ENCODE data around the gene PLK3.

The PLK3 gene

DNA sequence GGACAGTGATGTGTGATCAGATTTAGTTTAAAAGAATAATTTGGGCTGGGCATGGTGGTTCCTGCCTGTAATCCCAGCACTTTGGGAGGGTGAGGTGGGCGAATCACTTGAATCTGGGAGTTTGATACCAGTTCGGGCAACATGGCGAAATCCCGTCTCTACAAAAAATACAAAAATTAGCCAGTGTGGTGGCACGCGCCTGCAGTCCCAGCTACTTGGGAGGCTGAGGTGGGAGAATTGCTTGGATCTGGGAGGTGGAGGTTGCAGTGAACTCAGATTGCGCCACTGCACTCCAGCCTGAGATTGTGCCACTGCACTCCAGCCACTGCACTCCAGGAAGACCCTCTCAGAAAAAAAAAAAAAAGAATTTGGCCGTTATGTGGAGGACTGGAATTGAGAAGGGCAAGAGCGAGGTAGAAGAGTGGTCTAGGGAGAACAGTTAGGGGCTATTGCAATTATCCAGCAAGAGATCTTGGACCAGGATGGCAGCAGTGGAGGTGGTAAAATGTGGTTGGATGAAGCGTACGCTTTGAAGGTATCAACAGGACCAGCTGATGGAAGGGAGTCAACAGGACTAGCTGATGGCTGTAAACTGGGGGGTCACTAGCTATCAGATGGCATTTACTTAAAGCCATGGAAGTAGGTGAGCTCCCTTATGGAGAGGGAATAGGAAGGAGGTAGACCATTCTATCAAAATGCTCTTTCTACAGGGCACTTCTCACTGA lies 17.8 kb downstream of the PLK3 start:
- no peaks in the 10 kb centered on the region for H3K9me3 ChIP-seq (ENCODE audit: low read length)
- no peaks in the 10 kb centered on the region for H3F3A ChIP-seq (ENCODE audit: insufficient read depth, low read length)
- no peak overlapping the region for H3K4me2 ChIP-seq (ENCODE audit: low read length)
- H2AFZ ChIP-seq (ENCODE audit: low read length): no peak overlapping the region
- no peak overlapping the region for H3K27ac ChIP-seq (ENCODE audit: low read depth, low read length, poor library complexity, severe bottlenecking)
- H3K4me1 ChIP-seq (ENCODE audit: insufficient read depth, low read length, severe bottlenecking): peaks cover 34% of the 10 kb centered on the region
- no peak for TF ChIP-seq EZH2 (IDR thresholded peaks at IDR 0.05; ENCODE audit: borderline replicate concordance, low read length)
- TF ChIP-seq, protein P1, sequence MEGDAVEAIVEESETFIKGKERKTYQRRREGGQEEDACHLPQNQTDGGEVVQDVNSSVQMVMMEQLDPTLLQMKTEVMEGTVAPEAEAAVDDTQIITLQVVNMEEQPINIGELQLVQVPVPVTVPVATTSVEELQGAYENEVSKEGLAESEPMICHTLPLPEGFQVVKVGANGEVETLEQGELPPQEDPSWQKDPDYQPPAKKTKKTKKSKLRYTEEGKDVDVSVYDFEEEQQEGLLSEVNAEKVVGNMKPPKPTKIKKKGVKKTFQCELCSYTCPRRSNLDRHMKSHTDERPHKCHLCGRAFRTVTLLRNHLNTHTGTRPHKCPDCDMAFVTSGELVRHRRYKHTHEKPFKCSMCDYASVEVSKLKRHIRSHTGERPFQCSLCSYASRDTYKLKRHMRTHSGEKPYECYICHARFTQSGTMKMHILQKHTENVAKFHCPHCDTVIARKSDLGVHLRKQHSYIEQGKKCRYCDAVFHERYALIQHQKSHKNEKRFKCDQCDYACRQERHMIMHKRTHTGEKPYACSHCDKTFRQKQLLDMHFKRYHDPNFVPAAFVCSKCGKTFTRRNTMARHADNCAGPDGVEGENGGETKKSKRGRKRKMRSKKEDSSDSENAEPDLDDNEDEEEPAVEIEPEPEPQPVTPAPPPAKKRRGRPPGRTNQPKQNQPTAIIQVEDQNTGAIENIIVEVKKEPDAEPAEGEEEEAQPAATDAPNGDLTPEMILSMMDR (IDR thresholded peaks at IDR 0.05; ENCODE audit: low read length): no peak
- H3K9ac ChIP-seq (ENCODE audit: low read length): no peak overlapping the region
- no peaks in the 10 kb centered on the region for H3K36me3 ChIP-seq (ENCODE audit: insufficient read depth, low read length)
- no peaks in the 10 kb centered on the region for H3K9me2 ChIP-seq (ENCODE audit: low read depth, low read length)
- no peaks in the 10 kb centered on the region for H3K79me2 ChIP-seq (ENCODE audit: insufficient read depth, low read length)
- H3K4me3 ChIP-seq (ENCODE audit: low read depth, low read length, poor library complexity, severe bottlenecking): no peak overlapping the region
- no peaks in the 10 kb centered on the region for H4K20me1 ChIP-seq (ENCODE audit: insufficient read depth, low read length)
- no peaks in the 10 kb centered on the region for H3K27me3 ChIP-seq (ENCODE audit: insufficient read depth, low read length)

GRCh38 chr1:44819196-44819607 lies 19.0 kb downstream of the PLK3 start:
- Histone ChIP-seq H3K36me3 (ENCODE audit: insufficient read depth, low read length) (no peaks in the 10 kb centered on the region), H3K9ac (ENCODE audit: low read length) (peak overlapping the region; percentile 66), H3K4me1 (ENCODE audit: insufficient read depth, low read length, severe bottlenecking) (peaks cover 25% of the 10 kb centered on the region), H3K9me2 (ENCODE audit: low read depth, low read length) (no peaks in the 10 kb centered on the region), H4K20me1 (ENCODE audit: insufficient read depth, low read length) (no peaks in the 10 kb centered on the region), H3K4me3 (ENCODE audit: low read depth, low read length, poor library complexity, severe bottlenecking) (peak overlapping the region; percentile 60), H3K79me2 (ENCODE audit: insufficient read depth, low read length) (no peaks in the 10 kb centered on the region), H2AFZ (ENCODE audit: low read length) (no peak overlapping the region), H3K4me2 (ENCODE audit: low read length) (peak overlapping the region; percentile 88), H3F3A (ENCODE audit: insufficient read depth, low read length) (no peaks in the 10 kb centered on the region), H3K9me3 (ENCODE audit: low read length) (no peaks in the 10 kb centered on the region), H3K27me3 (ENCODE audit: insufficient read depth, low read length) (no peaks in the 10 kb centered on the region), H3K27ac (ENCODE audit: low read depth, low read length, poor library complexity, severe bottlenecking) (peak overlapping the region; percentile 93)
- TF ChIP-seq EZH2 (IDR thresholded peaks at IDR 0.05; ENCODE audit: borderline replicate concordance, low read length): no peak
- TF ChIP-seq, protein P1 (IDR thresholded peaks at IDR 0.05; ENCODE audit: low read length): no peak

GRCh38 chr1:44819608-44820327 lies 19.6 kb downstream of the PLK3 start:
- no peaks in the 10 kb centered on the region for H3F3A ChIP-seq (ENCODE audit: insufficient read depth, low read length)
- H3K27ac ChIP-seq (ENCODE audit: low read depth, low read length, poor library complexity, severe bottlenecking): peak overlapping the region; percentile 93
- peak overlapping the region; percentile 88 for H3K4me2 ChIP-seq (ENCODE audit: low read length)
- no peaks in the 10 kb centered on the region for H3K9me3 ChIP-seq (ENCODE audit: low read length)
- H3K4me1 ChIP-seq (ENCODE audit: insufficient read depth, low read length, severe bottlenecking): peaks cover 19% of the 10 kb centered on the region
- peak overlapping the region; percentile 60 for H3K4me3 ChIP-seq (ENCODE audit: low read depth, low read length, poor library complexity, severe bottlenecking)
- H3K27me3 ChIP-seq (ENCODE audit: insufficient read depth, low read length): no peaks in the 10 kb centered on the region
- no peaks in the 10 kb centered on the region for H3K36me3 ChIP-seq (ENCODE audit: insufficient read depth, low read length)
- H3K79me2 ChIP-seq (ENCODE audit: insufficient read depth, low read length): no peaks in the 10 kb centered on the region
- H3K9ac ChIP-seq (ENCODE audit: low read length): peak overlapping the region; percentile 66
- no peaks in the 10 kb centered on the region for H4K20me1 ChIP-seq (ENCODE audit: insufficient read depth, low read length)
- no peak for TF ChIP-seq EZH2 (IDR thresholded peaks at IDR 0.05; ENCODE audit: borderline replicate concordance, low read length)
- TF ChIP-seq, protein P1 (IDR thresholded peaks at IDR 0.05; ENCODE audit: low read length): peak; percentile 35; the same call in 1 of the 2 replicates
- no peak overlapping the region for H2AFZ ChIP-seq (ENCODE audit: low read length)
- no peaks in the 10 kb centered on the region for H3K9me2 ChIP-seq (ENCODE audit: low read depth, low read length)
